HL-60 (cell line): ENCODE measurements around the gene SLC38A10.

Experiments
- DNase-seq, 2 experiments: peaks; one replicate each; pipeline ENCODE4 v3.0.0-alpha.2; 2010 to 2020; ENCODE audit warnings: low read depth in 1 of 2, low spot score in 1 of 2
- H3K27ac ChIP-seq: fragments of 250-450 bp; sonication (Bioruptor Pico); replicated peaks from 2 replicates; pipeline ENCODE4 v1.5.1; 2020; ENCODE audit warnings: mild to moderate bottlenecking, moderate library complexity
- H3K27me3 ChIP-seq: fragments of 250-450 bp; sonication (Bioruptor Pico); 2 replicates; pipeline ENCODE4 v1.5.1; 2021; ENCODE audit warnings: mild to moderate bottlenecking, moderate library complexity; ENCODE audit not compliant: insufficient read depth, poor library complexity, severe bottlenecking
- H3K4me3 ChIP-seq: replicated peaks from 2 replicates; pipeline ENCODE4 v1.5.1; 2011; ENCODE audit warnings: mild to moderate bottlenecking, control low read depth, low read length; ENCODE audit not compliant: insufficient read depth
- CTCF ChIP-seq: IDR thresholded peaks from one replicate; pipeline ENCODE4 v1.5.1; 2011; ENCODE audit warnings: low read length, control low read depth, inconsistent platforms; ENCODE audit not compliant: insufficient read depth
- GABPA ChIP-seq: IDR thresholded peaks from 2 replicates; pipeline ENCODE4 v1.6.1; 2012; ENCODE audit warnings: low read depth
- POLR2AphosphoS5 ChIP-seq: IDR thresholded peaks from 2 replicates; pipeline ENCODE4 v1.6.1; 2012; ENCODE audit warnings: low read depth
- REST ChIP-seq: IDR thresholded peaks from 2 replicates; pipeline ENCODE4 v1.6.1; 2012; ENCODE audit warnings: low read depth; ENCODE audit not compliant: insufficient replicate concordance
- SPI1 ChIP-seq: IDR thresholded peaks from 2 replicates; pipeline ENCODE4 v1.6.1; 2012; ENCODE audit warnings: low read depth, mild to moderate bottlenecking, borderline replicate concordance

SLC38A10 gene

GRCh38 chr17:81277946-81278693 is 17.0 kb downstream of the SLC38A10 start:
- H3K27ac ChIP-seq = no peak overlapping the region
- DNase-seq = no peak
- H3K27me3 ChIP-seq = no peaks in the 10 kb centered on the region
- no peak overlapping the region for H3K4me3 ChIP-seq
- TF ChIP-seq CTCF (no peak), GABPA (no peak), POLR2AphosphoS5 (no peak), SPI1 (no peak), REST (no peak)

- TF ChIP-seq CTCF (no peak), POLR2AphosphoS5 (no peak), SPI1 (no peak), GABPA (no peak), REST (no peak)
- no peaks in the 10 kb centered on the region for H3K27me3 ChIP-seq
- H3K4me3 ChIP-seq = no peak overlapping the region
- DNase-seq = no peak
- no peak overlapping the region for H3K27ac ChIP-seq
Measured at GRCh38 chr17:81277421-81277820, 17.7 kb downstream of the SLC38A10 start.

- H3K27ac ChIP-seq = no peak overlapping the region
- DNase-seq = no peak
- H3K4me3 ChIP-seq = no peak overlapping the region
- H3K27me3 ChIP-seq = no peaks in the 10 kb centered on the region
- TF ChIP-seq SPI1 = no peak
- TF ChIP-seq GABPA = no peak
- TF ChIP-seq POLR2AphosphoS5 = no peak
- no peak for TF ChIP-seq CTCF
- TF ChIP-seq REST = no peak
Measured at GRCh38 chr17:81276781-81277180, 18.3 kb downstream of the SLC38A10 start.
